Astrocyte (in vitro differentiated cells and primary cell): ENCODE data around the gene GCSAM.

Experiments used
- EZH2 ChIP-seq: IDR thresholded peaks from 2 replicates; pipeline ENCODE4 v1.6.1; 2012; ENCODE audit warnings: mild to moderate bottlenecking, low read length, inconsistent platforms; ENCODE audit not compliant: insufficient read depth
- TF ChIP-seq, protein P1 (sequence below): IDR thresholded peaks from 2 replicates; pipeline ENCODE4 v1.5.1; 2011; ENCODE audit warnings: low read depth, mild to moderate bottlenecking, inconsistent platforms, low read length, moderate library complexity; ENCODE audit not compliant: insufficient read depth

DNA sequence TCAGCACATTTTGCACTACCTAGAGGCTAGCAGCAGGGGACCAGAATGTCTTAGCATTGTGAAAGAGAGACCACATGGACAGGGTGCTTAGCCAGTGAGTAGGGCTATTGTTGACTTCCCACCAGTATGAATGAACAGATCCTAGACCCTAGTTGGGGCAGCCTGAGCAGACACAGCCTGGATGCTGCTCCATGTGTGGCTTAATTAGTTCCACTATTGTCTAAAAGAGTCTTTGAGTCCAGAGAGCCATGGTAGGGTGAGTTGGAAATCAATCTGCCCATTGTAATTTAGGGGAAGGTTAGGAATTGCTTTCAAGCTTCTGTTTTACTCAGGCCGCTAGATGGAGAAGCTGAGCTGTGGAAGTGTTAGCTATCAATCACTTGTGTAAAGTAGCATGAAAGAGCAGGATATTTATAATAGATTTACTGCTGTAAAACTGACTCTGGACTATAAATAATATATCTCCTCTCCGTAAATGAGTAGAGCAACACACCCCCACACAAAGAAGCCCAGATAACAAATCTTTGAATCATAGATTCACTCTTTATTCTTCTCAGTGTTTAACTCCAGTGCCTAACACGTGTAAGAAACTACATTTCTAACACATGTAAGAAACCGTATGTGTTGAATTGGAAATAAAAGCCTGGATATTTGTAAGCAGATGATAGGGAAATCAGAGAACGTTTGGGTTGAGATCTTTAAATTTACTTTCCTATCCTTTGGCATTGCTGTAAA is 4.1 kb upstream of the GCSAM start:
- TF ChIP-seq, protein P1, sequence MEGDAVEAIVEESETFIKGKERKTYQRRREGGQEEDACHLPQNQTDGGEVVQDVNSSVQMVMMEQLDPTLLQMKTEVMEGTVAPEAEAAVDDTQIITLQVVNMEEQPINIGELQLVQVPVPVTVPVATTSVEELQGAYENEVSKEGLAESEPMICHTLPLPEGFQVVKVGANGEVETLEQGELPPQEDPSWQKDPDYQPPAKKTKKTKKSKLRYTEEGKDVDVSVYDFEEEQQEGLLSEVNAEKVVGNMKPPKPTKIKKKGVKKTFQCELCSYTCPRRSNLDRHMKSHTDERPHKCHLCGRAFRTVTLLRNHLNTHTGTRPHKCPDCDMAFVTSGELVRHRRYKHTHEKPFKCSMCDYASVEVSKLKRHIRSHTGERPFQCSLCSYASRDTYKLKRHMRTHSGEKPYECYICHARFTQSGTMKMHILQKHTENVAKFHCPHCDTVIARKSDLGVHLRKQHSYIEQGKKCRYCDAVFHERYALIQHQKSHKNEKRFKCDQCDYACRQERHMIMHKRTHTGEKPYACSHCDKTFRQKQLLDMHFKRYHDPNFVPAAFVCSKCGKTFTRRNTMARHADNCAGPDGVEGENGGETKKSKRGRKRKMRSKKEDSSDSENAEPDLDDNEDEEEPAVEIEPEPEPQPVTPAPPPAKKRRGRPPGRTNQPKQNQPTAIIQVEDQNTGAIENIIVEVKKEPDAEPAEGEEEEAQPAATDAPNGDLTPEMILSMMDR = peak; percentile 59
- TF ChIP-seq EZH2 = no peak
